GM19324 (cell line): ENCODE measurements around the gene VTN.

Experiments
- ATAC-seq: cut with Tn5 transposase; IDR thresholded peaks from one replicate; pipeline ENCODE4 v1.9.1; 2021; ENCODE audit warnings: mild to moderate bottlenecking, moderate library complexity; ENCODE audit not compliant: unreplicated experiment, low FRiP score

The VTN gene

DNA sequence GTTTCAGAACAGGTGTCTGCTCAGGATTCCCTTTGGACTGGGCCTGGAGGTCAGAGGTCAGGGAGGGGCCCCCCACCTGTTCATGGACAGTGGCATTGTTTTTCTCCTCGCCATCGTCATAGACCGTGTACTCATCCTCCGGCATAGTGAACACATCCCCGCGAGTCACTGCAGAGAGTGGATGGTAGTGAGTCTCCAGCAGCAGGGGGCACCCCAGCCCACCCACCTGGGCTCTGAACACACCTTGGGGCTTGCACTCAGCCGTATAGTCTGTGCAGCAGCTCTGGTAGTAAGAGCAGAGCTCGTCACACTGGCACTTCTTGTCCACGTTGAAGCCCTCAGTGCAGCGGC lies 448 bp downstream of the VTN start:
- ATAC-seq, result no peak

DNA sequence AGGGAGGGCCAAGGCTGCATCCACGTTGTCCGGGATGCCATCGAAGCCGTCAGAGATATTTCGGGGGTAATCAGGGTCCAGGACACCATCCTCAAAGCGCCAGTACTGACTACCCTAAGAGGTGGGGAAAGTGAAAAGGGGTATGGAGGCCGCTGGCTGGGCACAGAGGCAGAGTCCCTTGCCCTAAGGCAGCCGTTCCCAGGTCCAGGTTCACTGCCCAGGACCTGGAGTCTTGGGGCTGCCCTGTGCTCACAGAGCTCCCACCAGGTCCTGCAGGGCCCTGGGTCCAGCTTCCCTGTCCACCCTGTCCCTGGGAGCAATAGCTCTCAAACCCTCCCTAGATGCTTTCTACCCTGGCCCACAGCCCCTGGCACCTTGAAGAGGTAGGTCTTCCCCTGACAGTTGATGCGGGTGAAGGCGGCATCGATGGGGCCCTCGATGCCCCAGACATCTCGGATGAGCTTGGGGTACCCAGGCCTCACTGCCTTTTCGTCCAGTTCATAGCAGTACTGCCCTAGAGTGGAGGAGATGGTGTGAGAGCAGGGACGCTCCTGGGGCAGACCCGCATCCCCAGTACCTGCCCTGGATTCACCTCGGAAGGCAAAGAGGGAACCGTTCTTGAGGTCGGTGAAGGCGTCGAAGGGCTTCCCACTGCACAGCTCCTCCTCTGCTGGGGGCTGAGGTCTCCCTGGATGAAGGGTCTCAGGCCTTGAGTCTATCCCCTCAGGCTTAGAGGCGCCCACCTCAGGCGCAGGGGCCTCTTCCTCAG lies 1.0 kb downstream of the VTN start:
- ATAC-seq, result no peak

DNA sequence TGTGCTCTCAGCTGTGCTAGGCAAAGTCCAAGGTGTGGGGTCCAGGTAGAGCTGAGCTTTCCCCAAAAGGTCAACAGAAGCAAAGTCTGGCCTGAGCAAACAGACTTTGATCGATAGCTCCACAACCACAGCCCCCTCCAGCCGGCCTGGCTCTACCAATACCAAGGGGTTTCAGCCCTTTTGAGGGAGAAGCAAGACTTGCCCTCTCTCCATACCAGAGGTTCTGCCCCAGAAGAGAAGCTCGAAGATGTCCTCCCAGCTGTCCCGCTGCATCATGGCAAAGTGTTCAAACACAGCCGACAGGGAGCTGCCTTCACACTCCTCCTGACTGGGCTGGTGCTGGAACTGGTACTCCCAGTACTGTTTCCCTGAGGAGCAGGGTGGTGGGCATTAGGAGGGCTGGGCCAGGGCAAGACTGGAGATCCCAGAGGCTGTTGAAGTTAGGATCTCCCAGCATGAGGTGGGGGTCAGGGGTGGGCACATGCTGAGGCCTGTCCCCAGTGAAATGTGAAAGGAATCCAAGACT lies 1.7 kb downstream of the VTN start:
- ATAC-seq, result no peak

DNA sequence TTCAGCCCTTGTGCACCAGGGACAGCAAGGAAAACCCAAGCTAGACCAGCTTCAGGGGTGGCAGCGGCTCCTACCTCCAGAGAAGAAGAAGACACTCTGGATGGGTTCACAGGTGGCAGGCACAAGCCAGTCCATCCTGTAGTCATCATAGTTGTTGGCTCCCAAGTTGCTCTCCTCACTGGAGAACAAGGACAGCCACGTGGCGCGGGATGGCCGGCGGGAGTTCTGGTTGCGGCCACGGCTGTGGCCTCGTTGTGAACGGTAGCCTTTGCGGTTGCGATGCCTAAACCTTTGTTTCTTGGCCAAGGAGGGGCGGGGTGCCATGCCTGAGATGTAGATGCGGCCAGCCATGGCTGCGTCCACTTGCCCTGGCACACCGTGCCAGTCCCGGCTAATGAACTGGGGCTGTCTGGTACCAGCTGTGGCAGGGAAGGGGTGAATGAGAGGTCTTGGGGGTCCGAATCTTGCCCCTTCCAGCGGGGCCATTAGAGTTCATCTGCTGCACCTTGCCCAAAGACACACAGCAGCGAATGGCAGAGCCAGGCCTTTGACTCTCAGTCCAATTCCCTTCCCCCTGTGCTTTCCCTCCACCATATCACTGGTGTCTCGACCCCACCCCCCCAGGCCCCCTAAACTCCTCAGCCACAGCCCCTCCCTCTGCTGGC lies 2.3 kb downstream of the VTN start:
- no peak for ATAC-seq

DNA sequence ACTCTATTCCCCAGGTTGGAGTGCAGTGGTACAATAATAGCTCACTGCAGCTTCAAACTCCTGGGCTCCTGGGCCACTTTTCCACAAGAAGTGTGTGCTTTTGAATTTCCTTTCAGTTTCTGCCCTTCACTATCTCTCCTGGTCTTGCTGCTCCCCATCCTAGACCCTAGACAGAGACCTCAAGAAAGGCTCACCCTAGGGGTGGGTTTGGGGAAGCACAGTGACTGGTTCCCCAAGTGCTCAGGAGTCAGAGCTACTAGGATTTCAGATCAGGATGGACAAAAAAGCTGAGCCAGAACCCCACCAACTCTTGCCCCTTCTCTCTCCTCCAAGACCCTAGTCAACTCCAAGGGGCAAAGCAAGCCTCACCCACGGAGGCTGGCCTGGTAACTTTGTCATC lies 3.5 kb downstream of the VTN start:
- no peak for ATAC-seq

DNA sequence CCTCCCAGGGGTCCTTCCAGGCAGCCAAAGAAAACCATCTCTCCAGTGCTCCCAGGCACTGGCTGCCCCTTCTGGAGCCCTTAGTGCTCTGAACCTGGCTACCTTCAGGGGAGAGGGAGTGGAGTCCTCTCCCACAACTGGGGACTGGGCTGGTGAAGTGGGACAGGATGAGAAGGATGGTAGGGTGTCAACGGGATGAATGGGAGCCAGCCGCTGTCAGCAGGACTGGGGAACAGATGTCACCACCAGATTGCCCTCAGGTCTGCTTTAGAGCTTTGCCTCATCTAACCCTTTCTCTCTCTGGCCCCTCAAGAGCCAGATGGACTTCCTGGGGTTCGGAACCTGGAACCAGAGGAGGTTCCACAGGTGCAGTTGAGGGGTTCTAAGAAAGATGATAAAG lies 4.6 kb downstream of the VTN start:
- no peak for ATAC-seq

DNA sequence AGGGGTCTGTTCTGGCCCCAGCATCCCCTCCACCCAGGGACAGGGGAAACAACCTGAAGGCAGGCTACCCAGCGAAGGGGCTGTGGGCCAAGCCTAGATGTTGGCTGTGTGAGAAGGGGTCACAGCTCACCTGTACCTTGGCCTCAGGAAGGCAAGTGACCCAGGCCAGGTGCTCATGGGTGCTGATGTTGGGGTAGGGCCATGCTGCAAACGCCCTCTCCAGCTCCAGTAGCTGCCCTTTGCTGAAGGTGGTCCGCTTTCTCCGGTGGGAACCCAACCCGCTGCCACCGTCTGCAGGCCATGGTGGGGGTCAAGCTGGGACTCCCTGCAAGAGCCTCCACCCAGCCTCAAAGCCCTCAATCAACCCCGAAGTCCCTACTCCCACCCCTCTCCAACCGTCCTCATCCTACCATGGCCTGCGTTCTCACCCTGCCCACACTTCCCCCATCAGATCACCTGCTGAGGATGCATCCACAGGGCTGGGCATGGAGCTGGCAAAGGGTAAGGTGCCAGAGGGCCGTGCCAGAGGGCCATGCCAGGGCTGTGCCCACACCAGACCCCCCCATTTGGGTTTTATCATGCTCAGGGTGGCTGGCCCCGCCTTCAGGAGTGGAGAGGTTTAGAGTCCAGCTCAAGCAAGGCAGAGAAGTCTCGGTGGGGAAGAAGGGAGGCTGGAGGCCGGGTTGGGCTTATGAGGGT lies 5.3 kb downstream of the VTN start, which contains the start of gene SEBOX:
TSS of gene SEBOX (minus strand) at position 535 of the 699 bp plus-strand sequence. CDS start at position 487, 48 bp downstream.
- ATAC-seq, result no peak

DNA sequence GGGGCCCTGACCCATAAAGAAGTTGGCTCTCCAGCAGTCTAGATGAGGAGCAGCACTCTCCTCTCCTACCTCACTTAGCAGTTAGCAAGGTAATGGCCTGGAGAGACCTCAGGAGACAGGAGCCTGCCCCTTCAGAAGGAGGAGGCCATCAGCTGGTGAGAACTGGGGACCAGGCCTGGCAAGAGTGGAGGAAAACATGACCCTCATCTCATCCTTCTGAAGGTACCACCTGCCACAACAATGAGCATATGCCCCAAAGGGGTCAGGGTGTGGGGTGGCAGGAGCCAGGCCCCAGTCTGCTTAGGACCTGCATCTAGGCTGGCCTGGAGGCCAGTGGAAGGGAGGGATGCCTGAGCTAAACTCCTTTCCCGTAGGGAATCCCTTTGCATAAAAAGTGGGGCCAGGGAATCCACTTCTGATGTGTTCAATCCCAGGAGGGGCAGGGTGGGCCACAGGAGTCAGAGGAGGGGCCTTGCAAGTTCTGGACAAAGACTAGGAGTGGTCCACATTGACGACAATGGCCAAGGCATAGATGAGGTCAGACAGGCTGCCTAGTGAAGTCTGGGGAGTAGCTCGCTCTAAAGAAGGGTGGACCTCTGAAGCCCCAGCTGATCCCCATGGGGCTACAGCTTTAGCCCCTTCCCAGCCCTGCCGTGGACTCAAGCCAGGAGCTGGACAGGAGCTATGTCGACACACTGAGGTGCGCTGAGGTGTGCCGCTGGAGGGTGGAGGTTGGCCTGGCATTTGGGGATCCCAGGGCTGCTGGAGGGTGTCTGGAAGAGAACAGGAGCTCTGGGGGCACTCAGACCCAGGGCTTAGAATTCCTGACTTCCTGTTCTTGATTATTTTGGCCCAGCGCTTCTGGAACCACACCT lies 6.1 kb downstream of the VTN start:
- ATAC-seq, result no peak

DNA sequence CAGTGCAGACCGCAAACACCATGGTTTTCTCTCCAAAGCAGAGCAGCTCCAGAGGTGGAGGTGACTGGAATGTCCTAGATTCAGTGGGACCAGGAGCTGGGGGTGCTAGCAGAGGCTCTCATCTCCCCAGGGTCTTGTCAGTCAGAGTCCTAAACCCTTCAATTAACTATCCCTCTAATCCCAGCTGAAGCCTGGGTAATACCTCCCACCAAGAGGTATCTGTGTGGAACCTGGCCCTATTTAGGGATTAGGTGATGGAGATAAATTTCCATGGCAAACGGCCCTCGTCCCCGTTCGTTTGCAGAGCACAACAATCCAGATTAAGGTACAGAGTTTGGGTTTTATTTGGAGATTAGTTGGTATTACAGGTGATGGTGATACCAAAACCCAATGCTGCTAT lies 6.9 kb downstream of the VTN start:
- no peak for ATAC-seq

DNA sequence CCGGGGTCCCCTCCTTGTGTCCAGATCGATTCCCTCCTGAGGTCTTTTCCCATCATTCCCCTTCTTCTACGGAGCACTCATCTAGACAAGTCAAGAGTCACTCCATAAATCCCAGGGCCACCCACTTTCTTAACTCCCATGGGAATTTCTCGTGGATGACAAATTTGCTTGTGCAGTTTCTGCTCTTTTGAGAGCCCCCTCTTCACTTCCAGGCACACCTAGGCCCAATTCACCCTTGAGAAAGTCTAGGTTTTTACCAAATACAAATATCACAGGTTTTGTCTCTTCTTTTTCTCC lies 12.3 kb downstream of the VTN start:
- no peak for ATAC-seq

DNA sequence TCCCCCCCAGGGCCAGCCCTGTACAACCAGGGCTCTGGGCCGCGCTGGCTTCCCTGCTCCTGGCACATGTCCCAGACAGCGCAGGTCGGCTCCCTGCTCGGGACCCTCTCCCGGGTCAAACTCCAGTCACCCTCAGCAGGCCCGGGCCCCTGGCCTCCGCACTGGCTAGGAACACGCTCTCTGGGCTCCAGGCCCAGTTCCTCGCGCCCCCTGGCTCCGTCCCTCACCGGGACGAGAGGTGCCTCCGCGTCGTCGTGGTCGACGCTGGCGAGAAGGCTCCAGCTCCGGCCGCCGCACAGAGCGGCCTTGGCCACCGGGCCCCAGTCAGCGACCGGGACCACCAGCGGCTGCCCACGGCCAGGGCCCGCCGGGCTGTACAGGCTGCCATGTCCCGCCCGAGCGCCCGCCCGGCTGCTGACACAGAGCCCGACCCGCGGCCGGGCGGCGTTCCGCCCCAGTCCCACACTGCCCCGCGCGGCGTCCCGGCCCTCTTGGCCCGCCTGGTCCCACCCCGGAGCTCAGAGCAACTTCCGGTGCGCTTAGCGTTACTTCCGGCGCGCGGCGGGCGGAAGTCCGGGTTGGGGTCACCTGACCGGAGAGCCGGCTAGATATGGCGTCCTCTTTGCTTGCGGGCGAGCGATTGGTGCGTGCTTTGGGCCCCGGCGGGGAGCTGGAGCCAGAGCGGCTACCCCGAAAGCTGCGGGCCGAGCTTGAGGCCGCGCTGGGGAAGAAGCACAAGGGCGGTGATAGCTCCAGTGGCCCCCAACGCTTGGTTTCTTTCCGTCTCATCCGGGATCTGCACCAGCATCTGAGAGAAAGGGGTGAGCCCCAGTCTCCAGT lies 12.8 kb downstream of the VTN start, which contains the start of gene POLDIP2:
TSS of gene POLDIP2 (minus strand) at position 467 of the 840 bp plus-strand sequence. CDS start at position 388, 79 bp downstream.
- ATAC-seq, result peak; percentile 98

DNA sequence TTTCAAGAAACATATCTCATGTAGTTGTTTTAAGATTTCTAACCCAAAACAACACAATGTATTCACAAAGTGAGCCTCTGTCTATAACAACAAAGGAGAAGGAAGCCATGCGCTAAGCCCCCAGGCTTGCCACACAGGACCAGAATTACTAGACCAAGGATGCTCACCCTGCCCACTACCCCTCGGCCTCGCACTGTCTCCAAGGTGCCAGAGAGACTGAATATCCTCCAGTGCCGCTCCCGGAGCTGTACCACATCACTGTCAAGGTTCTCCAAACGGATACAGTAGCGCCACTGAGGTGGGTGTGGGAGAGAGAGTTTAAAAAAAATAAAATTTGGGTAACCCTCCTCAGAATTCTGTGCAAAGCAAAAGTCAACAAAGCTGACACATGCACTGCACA lies 19.8 kb downstream of the VTN start:
- no peak for ATAC-seq

DNA sequence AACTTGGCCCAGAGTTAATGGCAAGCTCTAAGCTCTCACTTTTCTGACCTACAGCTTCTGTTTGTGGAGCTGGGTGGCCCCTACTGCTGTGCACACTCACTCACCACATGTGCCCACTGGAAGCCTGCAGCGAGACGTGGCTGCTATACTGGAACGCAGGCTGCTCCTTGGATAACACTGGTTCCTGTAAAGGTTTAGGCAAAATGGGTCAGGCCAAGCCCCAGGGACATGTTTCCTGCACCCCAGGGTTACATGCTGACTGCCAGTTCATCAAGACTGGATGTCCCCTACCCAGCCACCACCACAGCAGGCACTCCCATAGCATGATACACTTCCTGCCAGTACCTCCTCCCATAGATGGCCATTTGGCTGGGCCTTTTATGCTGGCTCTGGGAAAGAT lies 21.1 kb downstream of the VTN start:
- no peak for ATAC-seq

DNA sequence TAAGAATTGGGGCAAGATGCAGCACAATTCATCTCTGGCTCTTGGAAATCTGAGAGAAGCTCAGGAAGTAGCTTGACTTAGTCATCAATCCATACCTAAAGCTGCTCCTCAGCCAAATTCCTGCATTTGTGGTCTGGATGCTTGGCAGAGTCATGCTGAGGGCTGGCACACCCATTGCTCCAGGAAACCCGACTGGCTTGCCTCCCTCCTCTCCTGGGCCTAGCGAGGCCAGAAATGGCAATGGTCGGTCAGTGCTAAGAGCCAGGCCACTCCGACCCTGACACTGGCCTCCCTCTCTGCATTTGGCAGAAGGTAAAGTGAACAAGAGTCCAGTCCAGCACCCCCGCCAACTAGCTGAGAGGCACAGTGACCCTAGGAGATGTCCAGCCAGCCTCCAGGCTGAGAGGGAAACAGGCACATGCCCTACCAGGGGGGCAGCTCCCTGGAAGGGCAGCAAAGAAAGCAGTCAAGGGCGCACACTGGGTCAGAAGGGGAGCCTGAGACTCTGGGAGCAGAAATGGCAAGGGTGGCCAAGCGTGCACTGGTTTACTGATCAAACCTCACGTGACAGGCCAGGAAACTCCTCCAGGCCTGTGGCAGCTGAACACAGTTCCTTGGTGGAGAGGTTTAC lies 22.7 kb downstream of the VTN start:
- no peak for ATAC-seq

DNA sequence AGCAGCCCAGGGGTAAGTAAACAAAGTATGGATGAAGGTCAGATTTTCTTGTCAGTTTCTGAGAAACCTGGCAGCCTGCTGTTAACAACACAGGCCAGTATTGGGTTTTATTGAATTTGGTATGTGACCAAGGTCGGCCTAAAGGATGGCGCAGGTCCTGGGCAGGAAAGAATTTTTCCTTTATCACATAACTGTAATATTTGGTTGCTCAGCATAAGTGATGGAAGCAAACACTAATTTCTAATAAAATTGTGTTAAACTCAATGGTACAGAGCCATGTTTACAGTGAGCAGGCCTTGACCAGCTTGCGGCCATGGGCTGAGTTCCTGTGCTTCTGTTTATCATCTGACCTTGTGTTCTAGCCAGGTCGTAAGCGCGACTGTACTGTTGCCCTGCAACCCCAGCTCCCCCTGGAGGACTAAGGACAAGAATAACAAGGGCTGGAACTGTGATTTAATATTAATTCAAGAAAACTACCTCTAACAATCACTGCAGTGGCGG lies 23.3 kb downstream of the VTN start:
- no peak for ATAC-seq

DNA sequence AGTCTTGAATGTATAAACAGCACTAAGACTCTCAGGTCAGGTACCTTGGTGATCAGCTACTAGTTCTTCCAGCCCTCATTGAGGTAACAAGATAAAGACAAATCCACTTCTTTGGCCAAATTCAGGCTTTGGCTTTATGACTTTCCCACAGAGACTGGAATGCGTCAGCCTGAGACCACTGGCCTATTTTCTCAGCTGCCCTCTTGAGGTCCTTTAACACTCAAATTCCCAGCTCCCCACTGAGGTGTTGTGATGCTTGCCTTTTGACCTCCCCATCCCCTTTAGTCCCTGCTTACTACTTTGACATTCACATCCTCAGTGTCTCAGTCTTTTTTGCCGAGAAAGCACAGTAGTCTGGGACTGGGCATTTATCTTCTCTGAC lies 23.9 kb downstream of the VTN start:
- ATAC-seq, result no peak

DNA sequence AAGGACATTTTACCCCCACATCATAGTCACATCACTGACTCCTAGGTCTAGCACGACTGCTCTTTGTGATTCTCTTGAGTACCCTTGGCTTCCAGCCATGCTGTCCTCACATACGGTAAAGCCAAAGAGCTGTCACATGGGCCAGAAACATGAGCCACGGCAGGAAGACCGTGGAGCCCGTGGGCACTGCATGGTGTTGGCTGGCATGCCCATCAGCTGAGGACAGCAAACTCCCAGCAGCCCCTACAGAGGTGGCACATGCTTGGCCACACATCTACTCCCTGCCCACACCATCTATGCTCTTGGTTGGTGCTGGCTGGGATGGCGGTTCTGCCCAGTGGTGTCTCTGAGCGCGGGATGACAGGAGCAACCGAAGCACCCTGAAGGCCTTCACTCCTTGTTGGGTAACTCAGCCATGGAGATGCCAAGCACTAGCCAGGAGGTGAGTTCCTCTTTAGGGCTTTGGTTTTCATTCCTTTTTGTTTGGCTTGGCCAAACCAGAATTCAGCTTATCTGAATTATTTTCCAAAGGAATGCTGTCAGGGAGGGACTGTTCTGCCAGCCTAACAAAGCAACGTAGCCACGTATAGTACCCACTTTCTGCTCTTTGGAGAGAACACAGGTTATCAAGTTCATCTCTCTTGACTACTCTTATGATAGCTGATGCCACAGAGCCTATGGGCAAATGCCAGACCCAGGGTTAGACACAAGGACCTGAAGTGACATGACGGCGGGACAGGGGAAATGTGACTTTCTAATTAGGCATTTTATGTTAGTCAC lies 24.5 kb downstream of the VTN start:
- no peak for ATAC-seq

DNA sequence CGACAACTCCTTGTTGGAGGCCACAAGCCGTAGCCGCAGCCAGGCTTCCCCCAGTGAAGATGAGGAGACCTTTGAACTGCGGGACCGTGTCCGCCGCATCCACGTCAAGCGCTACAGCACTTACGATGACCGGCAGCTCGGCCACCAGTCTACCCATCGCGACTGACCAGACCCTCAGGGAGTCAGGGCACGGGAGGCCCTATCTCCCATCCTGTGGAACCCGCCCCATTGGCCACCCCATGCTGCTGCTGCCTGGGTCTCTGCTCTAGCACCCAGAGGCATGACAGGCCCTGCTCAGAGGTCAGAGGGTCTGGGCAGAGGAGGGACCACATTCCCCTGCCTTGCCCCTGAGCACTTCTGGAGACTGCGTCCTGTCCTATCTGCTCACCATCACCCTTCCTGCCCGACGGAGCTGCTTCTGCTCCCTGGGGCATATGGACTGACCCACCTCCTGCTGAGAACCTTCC lies 25.6 kb downstream of the VTN start:
- ATAC-seq, result no peak
